Sigmoid colon (tissue), 7 donors: ENCODE results near the gene ZNF865. TPM values are rescaled to one million over a fixed set of nuclear protein-coding genes. Genes with fewer than 3 reads are reported as not detected.

Source experiments
- DNase-seq: peaks from one replicate; pipeline ENCODE4 v3.0.0-alpha.2; 2019
- H3K27ac ChIP-seq, 4 donors: fragments of 200-600 bp; sonication (generic); one replicate each; pipeline ENCODE4 v1.5.1; 2016 to 2019; ENCODE audit warnings: mild to moderate bottlenecking in 1 of 4
- H3K27me3 ChIP-seq, 3 donors: fragments of 200-600 bp; sonication (generic); one replicate each; pipeline ENCODE4 v1.5.1; 2019; ENCODE audit warnings: mild to moderate bottlenecking in 1 of 3
- H3K36me3 ChIP-seq, 4 donors: fragments of 200-600 bp; sonication (generic); one replicate each; pipeline ENCODE4 v1.5.1; 2016 to 2019
- H3K4me1 ChIP-seq, 4 donors: fragments of 200-600 bp; sonication (generic); one replicate each; pipeline ENCODE4 v1.5.1; 2017 to 2019
- H3K4me3 ChIP-seq, 4 donors: fragments of 200-600 bp; sonication (generic); one replicate each; pipeline ENCODE4 v1.5.1; 2017 to 2019; ENCODE audit warnings: mild to moderate bottlenecking in 2 of 4, moderate library complexity in 1 of 4
- H3K9me3 ChIP-seq, 4 donors: fragments of 200-600 bp in 3 of 4; sonication (generic) in 3 of 4; one replicate each; pipeline versions ENCODE4 v1.5.1 to v1.6.1; 2013 to 2019
- EP300 ChIP-seq, 4 donors: sonication (generic); formaldehyde crosslinking; IDR thresholded peaks; one replicate each; pipeline ENCODE4 v1.6.1; 2017; ENCODE audit warnings: antibody characterized with exemption in 4 of 4
- POLR2A ChIP-seq, 2 donors: fragments of 450-650 bp; IDR thresholded peaks; one replicate each; pipeline ENCODE4 v1.6.1; 2016; ENCODE audit warnings: antibody characterized with exemption in 2 of 2, mild to moderate bottlenecking in 2 of 2, moderate library complexity in 2 of 2
- POLR2AphosphoS5 ChIP-seq, 4 donors: sonication (generic); formaldehyde crosslinking; IDR thresholded peaks; one replicate each; pipeline ENCODE4 v1.6.1; 2017; ENCODE audit warnings: antibody characterized with exemption in 4 of 4
- WGBS, 2 donors: extraction: QIAGEN DNeasy Blood & Tissue Kit; methylation state at CpG; one replicate each; pipeline ENCODE4 v1.1.7; 2013; 5-methylcytosine and 5-hydroxymethylcytosine counted together
- intact Hi-C: fragments of 100-400 bp; cut with DNase I; formaldehyde crosslinking; loops from one replicate; pipeline ENCODE4 v1.15.1; 2023
- polyA plus RNA-seq, 3 donors: library from polyadenylated mRNA; stranded (reverse); fragments of 200-250 nt; gene quantifications; one replicate each; pipeline ENCODE4 v1.2.3, GENCODE V29; 2013
- total RNA-seq, 4 donors: library from RNA; depleted of rRNA; stranded (reverse); fragments of >200 nt; gene quantifications; one replicate each; pipeline ENCODE4 v1.1.0, GENCODE V29; 2016
- TF ChIP-seq, protein P1 (sequence below), 4 experiments: fragments of 450-650 bp in 3 of 4; fragments of 200-600 bp in 1 of 4; IDR thresholded peaks; one replicate each; pipeline ENCODE4 v1.5.1; 2016 to 2019; ENCODE audit warnings: antibody characterized with exemption in 4 of 4, mild to moderate bottlenecking in 3 of 4, moderate library complexity in 2 of 4
- donor health status: healthy with polysubstance abuse.
- donor health status: Bipolar disorder and iron deficiency.
- donor health status: healthy.

ZNF865 gene
- total and polyA plus RNA-seq, 7 donors = 2.3 to 9.3 (median 3.0) TPM

DNA sequence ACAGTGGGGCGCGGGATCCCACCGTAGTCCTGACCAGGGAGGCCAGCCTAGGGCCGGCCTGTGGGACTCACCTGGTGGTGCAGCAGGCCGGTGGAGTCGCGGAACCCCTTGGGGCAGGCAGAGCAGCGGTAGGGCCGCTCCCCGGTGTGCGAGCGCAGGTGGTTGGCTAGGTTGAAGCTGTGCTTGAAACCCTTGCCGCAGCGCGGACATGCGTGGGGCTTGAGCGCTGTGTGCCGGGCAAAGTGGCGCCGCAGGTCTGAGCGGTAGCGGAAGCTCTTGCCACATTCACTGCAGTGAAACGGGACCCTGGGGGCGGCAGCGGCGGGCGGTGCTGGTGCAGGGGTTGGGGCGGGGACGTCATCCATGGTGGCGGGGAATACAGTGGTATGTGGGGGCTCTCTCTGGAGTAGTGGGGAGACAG is 7.9 kb upstream of the ZNF865 start:
- no peak for DNase-seq
- intact Hi-C loops = no loop called here
- no peak overlapping the region for H3K4me3 ChIP-seq
- no peaks in the 10 kb centered on the region for H3K27me3 ChIP-seq
- H3K27ac ChIP-seq = no peak overlapping the region
- peaks cover 0 to 12% (median 10%) of the 10 kb centered on the region in 4 donors for H3K4me1 ChIP-seq
- TF ChIP-seq POLR2A (IDR thresholded peaks at IDR 0.05) = no peak
- TF ChIP-seq, protein P1, sequence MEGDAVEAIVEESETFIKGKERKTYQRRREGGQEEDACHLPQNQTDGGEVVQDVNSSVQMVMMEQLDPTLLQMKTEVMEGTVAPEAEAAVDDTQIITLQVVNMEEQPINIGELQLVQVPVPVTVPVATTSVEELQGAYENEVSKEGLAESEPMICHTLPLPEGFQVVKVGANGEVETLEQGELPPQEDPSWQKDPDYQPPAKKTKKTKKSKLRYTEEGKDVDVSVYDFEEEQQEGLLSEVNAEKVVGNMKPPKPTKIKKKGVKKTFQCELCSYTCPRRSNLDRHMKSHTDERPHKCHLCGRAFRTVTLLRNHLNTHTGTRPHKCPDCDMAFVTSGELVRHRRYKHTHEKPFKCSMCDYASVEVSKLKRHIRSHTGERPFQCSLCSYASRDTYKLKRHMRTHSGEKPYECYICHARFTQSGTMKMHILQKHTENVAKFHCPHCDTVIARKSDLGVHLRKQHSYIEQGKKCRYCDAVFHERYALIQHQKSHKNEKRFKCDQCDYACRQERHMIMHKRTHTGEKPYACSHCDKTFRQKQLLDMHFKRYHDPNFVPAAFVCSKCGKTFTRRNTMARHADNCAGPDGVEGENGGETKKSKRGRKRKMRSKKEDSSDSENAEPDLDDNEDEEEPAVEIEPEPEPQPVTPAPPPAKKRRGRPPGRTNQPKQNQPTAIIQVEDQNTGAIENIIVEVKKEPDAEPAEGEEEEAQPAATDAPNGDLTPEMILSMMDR (IDR thresholded peaks at IDR 0.05) = no peak
- no peak for TF ChIP-seq POLR2AphosphoS5 (IDR thresholded peaks at IDR 0.05)
- no peak for TF ChIP-seq EP300 (IDR thresholded peaks at IDR 0.05)
- 96 to 97% methylated on average over 30 of the region's 30 CpGs for WGBS, 2 donors
- H3K9me3 ChIP-seq = no peaks in the 10 kb centered on the region
- H3K36me3 ChIP-seq = peaks cover 0 to 34% (median 3%) of the 10 kb centered on the region in 4 donors

DNA sequence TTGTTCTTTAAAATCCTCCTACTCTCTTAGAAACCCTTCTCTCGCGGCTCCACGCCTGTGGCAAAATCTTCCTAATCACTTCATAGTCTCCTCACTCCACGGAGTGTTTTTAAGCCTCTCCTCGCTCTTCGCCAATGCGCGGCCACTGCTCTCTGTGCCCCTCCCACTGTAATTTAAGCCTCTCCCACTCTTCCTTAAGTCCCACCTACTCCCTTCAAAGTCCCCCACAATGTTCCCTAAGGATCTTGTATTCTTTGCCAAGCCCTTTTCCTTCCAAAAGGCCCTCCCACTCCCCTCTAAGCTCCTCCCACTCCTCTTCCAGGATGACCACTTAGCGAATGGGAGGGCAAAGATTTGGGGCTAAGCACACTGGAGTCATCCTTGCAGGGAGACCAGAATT is 7.4 kb upstream of the ZNF865 start:
- peaks cover 0 to 29% (median 4%) of the 10 kb centered on the region in 4 donors for H3K36me3 ChIP-seq

DNA sequence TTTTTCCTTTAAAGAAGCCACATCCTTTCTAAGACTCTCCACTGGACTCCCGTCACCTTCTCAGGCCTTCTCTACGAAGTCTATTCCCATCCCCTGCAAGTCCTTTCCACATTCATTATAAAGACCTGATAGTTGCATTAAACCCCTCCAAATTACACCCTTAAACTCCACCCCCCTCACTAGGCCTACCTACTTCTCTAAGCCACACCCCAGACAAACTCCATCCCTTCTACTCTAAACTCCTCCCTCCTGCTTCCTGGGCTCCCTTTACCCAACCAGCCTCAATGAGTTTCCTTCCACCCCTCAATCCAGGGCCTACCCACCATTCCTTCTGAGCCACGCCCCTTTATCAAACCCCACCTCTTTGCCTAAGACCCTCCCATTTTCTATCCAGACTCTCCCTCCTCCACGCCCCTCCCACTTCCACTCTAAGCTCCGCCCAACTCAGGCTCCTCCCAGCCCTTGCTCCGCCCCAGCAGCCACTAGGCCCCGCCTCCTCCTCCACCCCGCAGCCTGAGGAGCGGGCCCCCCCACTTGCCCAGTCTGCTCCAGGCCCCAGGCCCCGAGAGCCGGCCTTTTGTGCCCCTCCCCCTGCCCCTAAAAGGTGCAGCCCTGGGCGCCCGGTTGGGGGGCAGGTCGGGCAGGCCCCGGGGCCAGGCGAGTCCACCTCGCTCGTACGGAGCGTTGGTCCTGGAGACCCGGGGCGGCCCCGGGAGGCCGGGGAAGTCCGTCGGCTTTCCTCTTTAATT is 6.6 kb upstream of the ZNF865 start:
- peaks cover 0 to 29% (median 4%) of the 10 kb centered on the region in 4 donors for H3K36me3 ChIP-seq
- DNase-seq = peak; percentile 98
- peak overlapping the region; percentile 93 to 98 (median 98) for H3K27ac ChIP-seq
- peak overlapping the region; percentile 69 to 86 (median 83) for H3K4me3 ChIP-seq
- H3K9me3 ChIP-seq = no peaks in the 10 kb centered on the region
- H3K4me1 ChIP-seq = peaks cover 0 to 14% (median 10%) of the 10 kb centered on the region in 4 donors
- H3K27me3 ChIP-seq = no peaks in the 10 kb centered on the region
- WGBS, 2 donors = 7% methylated on average over 26 of the region's 26 CpGs
- peak in 1 of 4 donors; percentile 3 for TF ChIP-seq POLR2AphosphoS5 (IDR thresholded peaks at IDR 0.05)
- TF ChIP-seq, protein P1 (IDR thresholded peaks at IDR 0.05) = no peak
- intact Hi-C loops = loop anchor here (1.0 kb wide), 1 partner anchor 55 kb away; no protein-coding TSS in a partner anchor

More for the DNA sequence above, 7.4 kb upstream of the ZNF865 start:
- TF ChIP-seq POLR2AphosphoS5 (IDR thresholded peaks at IDR 0.05) (no peak), EP300 (IDR thresholded peaks at IDR 0.05) (no peak)
- 95% methylated on average over 9 of the region's 9 CpGs for WGBS, 2 donors
- peaks cover 0 to 12% (median 10%) of the 10 kb centered on the region in 4 donors for H3K4me1 ChIP-seq
- no peak for DNase-seq
- intact Hi-C loops = no loop called here
- no peak overlapping the region for H3K4me3 ChIP-seq
- peak overlapping the region; percentile 93 to 98 (median 98) for H3K27ac ChIP-seq
- H3K27me3 ChIP-seq = no peaks in the 10 kb centered on the region
- no peaks in the 10 kb centered on the region for H3K9me3 ChIP-seq

DNA sequence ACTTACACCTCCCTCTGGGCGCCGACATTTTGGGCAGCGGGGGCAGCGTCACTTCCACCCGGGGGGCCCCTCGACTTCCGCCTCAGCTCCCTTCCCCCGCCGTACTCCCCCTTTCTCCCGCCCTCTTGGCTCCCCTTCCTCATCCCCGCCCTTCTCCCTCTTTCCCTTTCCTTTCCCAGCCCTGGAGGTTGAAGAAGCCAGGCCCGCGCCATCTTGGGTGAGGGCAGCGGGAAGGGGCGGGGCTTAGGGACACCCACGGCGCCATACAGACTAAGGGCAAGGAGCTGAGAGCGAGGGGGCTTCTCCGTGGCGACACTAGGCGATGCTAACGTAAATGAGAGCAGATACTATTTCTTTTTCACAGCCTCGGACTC is 6.0 kb upstream of the ZNF865 start, which contains the start of gene FIZ1:
Gene FIZ1, minus strand, starts transcription at position 50 of the 374 bp plus-strand sequence. CDS start 1,652 bp downstream, outside the sequence.
- peak; percentile 100 for DNase-seq
- H3K36me3 ChIP-seq = peaks cover 0 to 29% (median 4%) of the 10 kb centered on the region in 4 donors
- no peaks in the 10 kb centered on the region for H3K9me3 ChIP-seq
- H3K4me1 ChIP-seq = peaks cover 0 to 19% (median 16%) of the 10 kb centered on the region in 4 donors
- intact Hi-C loops = loop anchor here (1.0 kb wide), 1 partner anchor 55 kb away; no protein-coding TSS in a partner anchor
- TF ChIP-seq POLR2A (IDR thresholded peaks at IDR 0.05) (no peak), POLR2AphosphoS5 (IDR thresholded peaks at IDR 0.05) (peak in 3 of 4 donors; percentile 2 to 49 (median 44)), EP300 (IDR thresholded peaks at IDR 0.05) (no peak)
- TF ChIP-seq, protein P1 (IDR thresholded peaks at IDR 0.05) = no peak
- WGBS, 2 donors = 0% methylated on average over 23 of the region's 23 CpGs
- H3K4me3 ChIP-seq = peak within 1 kb of the TSS; percentile 69 to 86 (median 83)
- H3K27ac ChIP-seq = peak within 1 kb of the TSS; percentile 93 to 98 (median 98)
- H3K27me3 ChIP-seq = no peaks in the 10 kb centered on the region
